ENCODE measurements around the gene AHSG.

GRCh38 chr3:186582541-186582940 lies 30.3 kb upstream of the AHSG start:
- TF ChIP-seq CTCF (IDR thresholded peaks at IDR 0.05) (no peak), POLR2A (IDR thresholded peaks at IDR 0.05) (no peak)
